Adrenal gland (tissue), 12 donors: ENCODE data around the gene KRT76. TPM values are rescaled to one million over a fixed set of nuclear protein-coding genes. Genes with fewer than 3 reads are reported as not detected.

ENCODE experiments used
- DNase-seq, 7 donors: peaks; one replicate each; pipeline ENCODE4 v3.0.0-alpha.2; 2019 to 2020
- H3K27ac ChIP-seq, 5 donors: fragments of 200-600 bp; sonication (generic) in 4 of 5; 1 replicate in 3 of 5; 2 replicates in 2 of 5; pipeline versions ENCODE4 v1.5.1 to v1.8.0; 2016 to 2020; ENCODE audit warnings: mild to moderate bottlenecking in 1 of 5
- H3K27me3 ChIP-seq: fragments of 200-600 bp; 2 replicates; pipeline ENCODE4 v1.8.0; 2021
- H3K36me3 ChIP-seq, 2 donors: fragments of 200-600 bp; replicated peaks in 1 of 2; 1 replicate in 1 of 2; 2 replicates in 1 of 2; pipeline versions ENCODE4 v1.5.1 to v1.8.0; 2018 to 2022
- H3K4me1 ChIP-seq, 2 donors: fragments of 200-600 bp; replicated peaks in 1 of 2; 1 replicate in 1 of 2; 2 replicates in 1 of 2; pipeline versions ENCODE4 v1.5.1 to v1.8.0; 2018 to 2021
- H3K4me3 ChIP-seq, 4 donors: fragments of 200-600 bp; sonication (generic) in 3 of 4; one replicate each; pipeline ENCODE4 v1.5.1; 2016 to 2018
- H3K9me3 ChIP-seq, 3 donors: fragments of 200-600 bp; sonication (generic) in 1 of 3; replicated peaks in 1 of 3; 1 replicate in 2 of 3; 2 replicates in 1 of 3; pipeline versions ENCODE4 v1.5.1 to v1.8.0; 2016 to 2021
- CTCF ChIP-seq, 6 experiments: fragments of 450-650 bp in 4 of 6; fragments of 200-600 bp in 2 of 6; sonication (generic) in 1 of 6; IDR thresholded peaks; 1 replicate in 5 of 6; 2 replicates in 1 of 6; pipeline versions ENCODE4 v1.5.1 to v1.8.0; 2016 to 2021; ENCODE audit warnings: antibody characterized with exemption in 6 of 6, mild to moderate bottlenecking in 2 of 6, moderate library complexity in 1 of 6
- POLR2A ChIP-seq, 2 donors: fragments of 450-650 bp; IDR thresholded peaks; one replicate each; pipeline ENCODE4 v1.6.1; 2017; ENCODE audit warnings: antibody characterized with exemption in 2 of 2, mild to moderate bottlenecking in 2 of 2, moderate library complexity in 1 of 2
- WGBS, 4 donors: extraction: QIAGEN DNeasy Blood & Tissue Kit in 2 of 4; methylation state at CpG; one replicate each; pipeline versions ENCODE4 v1.1.5 to v1.1.7; 2013 to 2017; 5-methylcytosine and 5-hydroxymethylcytosine counted together
- intact Hi-C, 2 donors: fragments of 100-400 bp; cut with DNase I; formaldehyde crosslinking; loops; one replicate each; pipeline versions ENCODE4 v1.14.1 to v1.15.0; 2022 to 2023
- polyA plus RNA-seq, 3 donors: library from polyadenylated mRNA; stranded (reverse); fragments of 200-250 nt in 2 of 3; fragments of 350-450 nt in 1 of 3; fragmentation: Illumina TruSeq in 1 of 3; extraction: RNeasy Lipid Tissue Mini Kit (QIAGEN cat#74804) in 1 of 3; gene quantifications; one replicate each; pipeline ENCODE4 v1.2.3, GENCODE V29; 2013 to 2014
- total RNA-seq, 9 donors: library from RNA; depleted of rRNA in 4 of 9; stranded (reverse); fragments of >200 nt in 4 of 9; fragments of 120-200 nt in 1 of 9; fragmentation: NEBNext Ultra II Directional in 1 of 9; extraction: Animal tissue kit (Norgen Biotek cat#: 25700) in 1 of 9; gene quantifications; one replicate each; pipeline versions ENCODE4 v1.1.0 to v1.2.4, GENCODE V29; 2013 to 2023
- donor health status: healthy with polysubstance abuse.
- donor health status: Bipolar disorder and iron deficiency.
- donor health status: DM: yes; HTN: yes; CAD: no.
- donor health status: DM: no; HTN: no; CAD: no.
- donor health status: DM: no; HTN: no; CAD: no.
- donor health status: DM: yes; HTN: yes; CAD: no.

The KRT76 gene
- total and polyA plus RNA-seq, 12 donors = not detected

DNA sequence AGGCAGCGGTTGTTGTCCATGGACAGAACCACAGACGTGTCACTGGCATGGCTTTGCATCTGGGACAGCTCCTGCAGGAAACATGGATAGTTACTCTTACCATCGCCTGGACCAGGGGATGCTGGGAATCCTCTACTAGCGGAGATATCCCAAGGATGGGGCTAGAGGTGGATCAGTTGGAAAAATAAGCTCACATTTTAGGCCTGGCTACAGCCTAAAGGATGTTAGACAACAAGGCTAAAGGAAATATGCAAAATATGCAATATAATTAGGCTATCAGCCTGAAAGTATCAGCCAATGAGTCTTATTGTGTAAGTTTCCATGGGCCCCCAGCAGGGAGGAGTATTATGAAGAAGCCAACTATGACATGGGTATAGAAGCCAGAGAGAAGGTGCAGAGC, 5.0 kb downstream of the KRT76 start:
- no peak for DNase-seq
- peaks cover 10% of the 10 kb centered on the region for H3K27me3 ChIP-seq
- no peaks in the 10 kb centered on the region for H3K36me3 ChIP-seq
- H3K4me1 ChIP-seq = no peaks in the 10 kb centered on the region
- no peaks in the 10 kb centered on the region for H3K9me3 ChIP-seq
- no peak overlapping the region for H3K27ac ChIP-seq
- TF ChIP-seq POLR2A (IDR thresholded peaks at IDR 0.05) = no peak
- no peak for TF ChIP-seq CTCF (IDR thresholded peaks at IDR 0.05)
- no peak overlapping the region for H3K4me3 ChIP-seq
- intact Hi-C loops = no loop called here
- WGBS, 4 donors = 82 to 94% (median 85%) methylated on average over 2 to 4 of the region's 4 CpGs

GRCh38 chr12:52771505-52771904, 5.6 kb downstream of the KRT76 start:
- Histone ChIP-seq H3K27me3 (peaks cover 10% of the 10 kb centered on the region), H3K4me1 (no peaks in the 10 kb centered on the region), H3K36me3 (no peaks in the 10 kb centered on the region), H3K27ac (no peak overlapping the region), H3K9me3 (no peaks in the 10 kb centered on the region), H3K4me3 (no peak overlapping the region)
- intact Hi-C loops = no loop called here
- no peak for DNase-seq
- 74 to 86% (median 78%) methylated on average over 4 of the region's 4 CpGs for WGBS, 4 donors
- no peak for TF ChIP-seq CTCF (IDR thresholded peaks at IDR 0.05)
- no peak for TF ChIP-seq POLR2A (IDR thresholded peaks at IDR 0.05)

DNA sequence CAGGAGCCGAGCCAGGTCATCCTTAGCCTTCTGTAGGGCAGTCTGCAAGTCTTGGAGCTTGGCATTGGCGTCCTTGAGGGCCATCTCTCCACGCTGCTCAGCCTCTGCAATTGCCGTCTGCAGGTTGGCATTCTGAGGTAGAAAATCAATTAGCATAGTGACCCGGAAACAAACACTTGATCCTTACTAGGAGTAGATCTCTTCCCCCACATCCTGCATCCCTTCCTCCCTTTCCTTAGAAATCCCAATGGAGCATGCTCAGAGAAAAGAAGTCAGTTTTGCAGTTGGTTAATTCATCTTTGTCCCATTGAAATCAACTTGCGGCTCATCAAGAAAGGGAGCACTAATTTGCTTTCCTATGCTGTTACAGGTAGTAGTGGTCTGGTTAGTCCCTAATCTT, 6.1 kb downstream of the KRT76 start:
- Histone ChIP-seq H3K9me3 (no peaks in the 10 kb centered on the region), H3K27ac (no peak overlapping the region), H3K36me3 (no peaks in the 10 kb centered on the region), H3K4me3 (no peak overlapping the region), H3K27me3 (peaks cover 10% of the 10 kb centered on the region), H3K4me1 (no peaks in the 10 kb centered on the region)
- WGBS, 4 donors = 75 to 86% (median 80%) methylated on average over 5 to 6 of the region's 6 CpGs
- TF ChIP-seq CTCF (IDR thresholded peaks at IDR 0.05) (no peak), POLR2A (IDR thresholded peaks at IDR 0.05) (no peak)
- intact Hi-C loops = no loop called here
- DNase-seq = no peak

- H3K4me1 ChIP-seq = no peaks in the 10 kb centered on the region
Measured at GRCh38 chr12:52769946-52770345, 7.2 kb downstream of the KRT76 start.

More at GRCh38 chr12:52769946-52770345, 7.2 kb downstream of the KRT76 start:
- Histone ChIP-seq H3K36me3 (no peaks in the 10 kb centered on the region), H3K9me3 (no peaks in the 10 kb centered on the region), H3K27ac (no peak overlapping the region), H3K4me3 (no peak overlapping the region), H3K27me3 (peaks cover 10% of the 10 kb centered on the region)
- TF ChIP-seq CTCF (IDR thresholded peaks at IDR 0.05) (no peak), POLR2A (IDR thresholded peaks at IDR 0.05) (no peak)
- no peak for DNase-seq
- intact Hi-C loops = no loop called here
